Measurements from ENCODE around the gene CCDC13. TPM values are rescaled to one million over a fixed set of nuclear protein-coding genes. Genes with fewer than 3 reads are reported as not detected.

Gene CCDC13
- not detected in 2 replicates for total RNA-seq (2013; cell fraction: nucleolus; rRNA removed)
- 0.33 TPM in 1 of 2 replicates, not detected in the other for total RNA-seq (2014; rRNA removed)
- total RNA-seq (2014; rRNA removed; fragmentation: Illumina TruSeq; extraction: Trizol), result 0.13 TPM in 1 of 2 replicates, not detected in the other
- 0.16 TPM in 1 of 2 replicates, not detected in the other for total RNA-seq (2021)
- polyA plus RNA-seq (2011; ENCODE audit: low read depth), result not detected
- 0.29 and 0.81 TPM in 2 replicates for polyA plus RNA-seq (2011; rRNA removed)
- polyA plus RNA-seq (2011; cell fraction: cytosol; rRNA removed), result 0.32 and 0.33 TPM in 2 replicates
- polyA plus RNA-seq (2011; cell fraction: nucleus; rRNA removed), result 1.1 TPM in 2 replicates
- 0.34 and 0.37 TPM in 2 replicates for polyA plus RNA-seq (2012)
- polyA plus RNA-seq (2014; fragmentation: Illumina TruSeq; extraction: Trizol), result 0.14 and 0.31 TPM in 2 replicates
- under 1 TPM in 1 of 2 experiments, not detected in 1; 0.35 TPM for polyA plus RNA-seq (2014; fragmentation: Nextera tagmentation; extraction: Ambion mirVana)
- polyA plus RNA-seq (2014; rRNA removed), result 0.69 and 0.81 TPM in 2 replicates
- under 1 TPM in 1 of 2 experiments, not detected in 1; 0.19 TPM for polyA plus RNA-seq (2016; fragmentation: Nextera tagmentation; extraction: Ambion mirVana)
- polyA minus RNA-seq (2011; rRNA and poly(A)+ RNA removed), result 0.46 TPM in 1 of 2 replicates, not detected in the other
- polyA minus RNA-seq (2011; cell fraction: cytosol; rRNA and poly(A)+ RNA removed), result not detected in 2 replicates
- 0.48 TPM in 1 of 2 replicates, not detected in the other for polyA minus RNA-seq (2011; cell fraction: nucleus; rRNA and poly(A)+ RNA removed)
- percentile 51 among the genes with signal in this experiment for Bru-seq, nascent RNA
- BruChase-seq, experiment 1, labeled RNA remaining after a 6-hour chase, result percentile 68 among the genes with signal in this experiment
- BruChase-seq, experiment 2, labeled RNA remaining after a 2-hour chase, result percentile 60 among the genes with signal in this experiment
- long read RNA-seq, experiment 1, result 0 reads
- long read RNA-seq, experiment 2, result 0 reads

GRCh38 chr3:42772670-42773408 lies at the start of gene CCDC13:
Gene CCDC13, minus strand, starts transcription at chr3:42773253. Its CDS starts 14,908 bp downstream, at chr3:42758345.
- H3K9me3 ChIP-seq (replicated peaks; ENCODE audit: control insufficient read depth, insufficient read depth, low read length), result no peaks in the 10 kb centered on the region
- ChIA-PET RAD21 (ENCODE audit: unreplicated experiment) (no interaction called here), CTCF (no interaction called here), POLR2A (no interaction called here), SMC1A (ENCODE audit: uncharacterized antibody, unreplicated experiment) (no interaction called here)
- peak within 1 kb of the TSS; percentile 67 for H3K27ac ChIP-seq (ENCODE audit: control insufficient read depth, insufficient read depth)
- peaks cover 5% of the 10 kb centered on the region; the same call in 1 of the 2 replicates for H3K4me1 ChIP-seq (ENCODE audit: control insufficient read depth, insufficient read depth, low read length)
- peak within 1 kb of the TSS; percentile 74 for H3K4me3 ChIP-seq
- in situ Hi-C loops (cut with MboI), result no loop called here
- DNase-seq (ENCODE audit: low read depth, low spot score), result peak; percentile 73
- no TSS peak for BruUV-seq (replicated peaks)
- no peaks in the 10 kb centered on the region for H3K36me3 ChIP-seq (ENCODE audit: control insufficient read depth in 2 of 2, insufficient read depth in 2 of 2, low read length in 1 of 2)
- peak; percentile 99 for ATAC-seq
- FAIRE-seq, result peak; percentile 80
- 1% methylated on average over 53 of the region's 63 CpGs for WGBS (ENCODE audit: insufficient coverage, insufficient replicate concordance, low lambda C conversion rate, missing lambda C conversion rate)
- peak within 1 kb of the TSS; percentile 71 for H3K9ac ChIP-seq (ENCODE audit: control insufficient read depth, insufficient read depth, low read length)
- peak within 1 kb of the TSS; percentile 86 for H2AFZ ChIP-seq (ENCODE audit: control insufficient read depth, low read depth, low read length)
- no peaks in the 10 kb centered on the region for H3K27me3 ChIP-seq (replicated peaks in 1 of 2; ENCODE audit: control insufficient read depth in 2 of 2, insufficient read depth in 2 of 2, low read length in 1 of 2)
- intact Hi-C loops (cut with micrococcal nuclease; ENCODE audit: unreplicated experiment), result no loop called here
- peak within 1 kb of the TSS; percentile 89 for H3K4me2 ChIP-seq (ENCODE audit: control insufficient read depth, insufficient read depth)
- no peaks in the 10 kb centered on the region for H4K20me1 ChIP-seq (ENCODE audit: control insufficient read depth, insufficient read depth)
- H3K79me2 ChIP-seq (ENCODE audit: control insufficient read depth, insufficient read depth, low read length), result no peaks in the 10 kb centered on the region
- no peak for TF ChIP-seq TBL1XR1 (IDR thresholded peaks at IDR 0.05; ENCODE audit: low read depth, low read length)
- peak; percentile 87 for TF ChIP-seq SPI1 (IDR thresholded peaks at IDR 0.05; ENCODE audit: borderline replicate concordance, insufficient read depth, low read depth, low read length)
- peak; percentile 10; the same call in 1 of the 2 replicates for TF ChIP-seq CHD2 (IDR thresholded peaks at IDR 0.05; ENCODE audit: borderline replicate concordance, low read depth, low read length)
- peak; percentile 90 for TF ChIP-seq TAF1 (IDR thresholded peaks at IDR 0.05; ENCODE audit: borderline replicate concordance, low read depth, low read length)
- peak; percentile 89; the same call in 1 of the 2 replicates for TF ChIP-seq ZNF207 (IDR thresholded peaks at IDR 0.05; ENCODE audit: borderline replicate concordance)
- TF ChIP-seq ELK1 (IDR thresholded peaks at IDR 0.05; ENCODE audit: low read depth, low read length), result no peak; the same call in 1 of the 2 replicates
- no peak for TF ChIP-seq ZBTB4 (CRISPR knock-in tag; IDR thresholded peaks at IDR 0.05)
- TF ChIP-seq SIN3A (IDR thresholded peaks at IDR 0.05; ENCODE audit: low read depth, low read length), result peak; percentile 96
- TF ChIP-seq MXI1 (IDR thresholded peaks at IDR 0.05; ENCODE audit: low read depth, low read length), result peak; percentile 100
- TF ChIP-seq ZNF217 (IDR thresholded peaks at IDR 0.05), result 0 out of 2 replicates have a peak, but pooled peaks have one; percentile 48
- TF ChIP-seq NRF1 (conservative IDR thresholded peaks at IDR 0.05; ENCODE audit: low read depth, low read length), result no peak
- no peak for TF ChIP-seq RBBP5 (conservative IDR thresholded peaks at IDR 0.05)
- TF ChIP-seq MEF2A (IDR thresholded peaks at IDR 0.05; ENCODE audit: insufficient read depth, low read depth, low read length), result no peak
- TF ChIP-seq PAX5 (IDR thresholded peaks at IDR 0.05; ENCODE audit: borderline replicate concordance, low read depth, low read length), result no peak
- TF ChIP-seq SP1 (IDR thresholded peaks at IDR 0.05; ENCODE audit: low read depth, low read length), result peak; percentile 28
- peak in 1 of 2 experiments; percentile 12; a peak in 1 of 4 replicates for TF ChIP-seq IKZF2 (IDR thresholded peaks at IDR 0.05)
- no peak for TF ChIP-seq SUZ12 (IDR thresholded peaks at IDR 0.05; ENCODE audit: unreplicated experiment)

Data from GM12878 (cell line).